Esophagus muscularis mucosa (tissue), 4 donors: ENCODE results near the gene LRRC63.

Experiments used
- CTCF ChIP-seq, 3 experiments: fragments of 200-600 bp in 2 of 3; fragments of 450-650 bp in 1 of 3; sonication (generic) in 2 of 3; IDR thresholded peaks; one replicate each; pipeline ENCODE4 v1.5.1; 2017 to 2019; ENCODE audit warnings: antibody characterized with exemption in 3 of 3, mild to moderate bottlenecking in 2 of 3, moderate library complexity in 1 of 3
- EP300 ChIP-seq: sonication (generic); formaldehyde crosslinking; IDR thresholded peaks from one replicate; pipeline ENCODE4 v1.6.1; 2017; ENCODE audit warnings: antibody characterized with exemption
- POLR2A ChIP-seq: fragments of 450-650 bp; IDR thresholded peaks from one replicate; pipeline ENCODE4 v1.6.1; 2017; ENCODE audit warnings: antibody characterized with exemption, moderate library complexity, mild to moderate bottlenecking, low read depth
- POLR2AphosphoS5 ChIP-seq, 2 donors: sonication (generic); formaldehyde crosslinking; IDR thresholded peaks; one replicate each; pipeline ENCODE4 v1.6.1; 2017; ENCODE audit warnings: antibody characterized with exemption in 2 of 2

- no peak for TF ChIP-seq POLR2AphosphoS5 (IDR thresholded peaks at IDR 0.05)
- TF ChIP-seq CTCF (IDR thresholded peaks at IDR 0.05) = no peak
- TF ChIP-seq POLR2A = no peak
- TF ChIP-seq EP300 = no peak
Measured at GRCh38 chr13:46303742-46304385, 92.1 kb downstream of the LRRC63 start.
